ENCODE results near the gene NDFIP2.

NDFIP2 gene, protein sequence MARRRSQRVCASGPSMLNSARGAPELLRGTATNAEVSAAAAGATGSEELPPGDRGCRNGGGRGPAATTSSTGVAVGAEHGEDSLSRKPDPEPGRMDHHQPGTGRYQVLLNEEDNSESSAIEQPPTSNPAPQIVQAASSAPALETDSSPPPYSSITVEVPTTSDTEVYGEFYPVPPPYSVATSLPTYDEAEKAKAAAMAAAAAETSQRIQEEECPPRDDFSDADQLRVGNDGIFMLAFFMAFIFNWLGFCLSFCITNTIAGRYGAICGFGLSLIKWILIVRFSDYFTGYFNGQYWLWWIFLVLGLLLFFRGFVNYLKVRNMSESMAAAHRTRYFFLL

DNA sequence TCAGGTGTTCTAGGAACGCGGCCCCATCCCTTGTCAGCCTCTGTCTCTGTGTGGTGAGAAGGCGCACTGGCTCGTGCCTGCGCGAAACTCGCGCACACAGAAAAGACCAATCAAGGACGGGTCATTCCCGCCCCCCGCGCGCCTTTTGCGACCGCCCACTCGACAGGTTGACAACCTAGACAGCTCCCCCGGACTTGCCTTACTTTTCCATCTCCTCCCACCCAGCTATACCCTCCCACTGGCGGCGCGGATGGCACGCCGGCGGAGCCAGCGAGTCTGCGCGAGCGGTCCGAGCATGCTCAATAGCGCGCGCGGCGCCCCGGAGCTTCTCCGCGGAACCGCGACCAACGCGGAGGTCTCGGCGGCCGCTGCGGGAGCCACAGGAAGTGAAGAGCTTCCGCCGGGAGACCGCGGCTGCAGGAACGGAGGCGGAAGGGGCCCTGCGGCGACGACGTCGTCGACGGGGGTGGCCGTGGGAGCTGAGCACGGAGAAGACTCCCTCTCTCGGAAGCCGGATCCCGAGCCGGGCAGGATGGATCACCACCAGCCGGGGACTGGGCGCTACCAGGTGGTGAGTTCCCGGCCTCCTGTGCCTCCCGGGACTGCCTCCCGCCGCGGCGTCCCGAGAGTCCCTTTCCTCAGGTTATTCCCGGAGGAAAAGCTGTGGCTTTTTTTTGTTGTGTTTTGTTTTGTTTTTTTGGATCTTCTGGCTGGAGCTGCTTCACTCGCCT is at the start of gene NDFIP2:
NDFIP2 (plus strand) TSS at position 202 of the 731 bp plus-strand sequence; CDS start at position 251, 49 bp downstream.
- DNase-seq (ENCODE audit: low read depth in 2 of 3, low spot score in 2 of 3), result peak; percentile 81 to 91 (median 84)

DNA sequence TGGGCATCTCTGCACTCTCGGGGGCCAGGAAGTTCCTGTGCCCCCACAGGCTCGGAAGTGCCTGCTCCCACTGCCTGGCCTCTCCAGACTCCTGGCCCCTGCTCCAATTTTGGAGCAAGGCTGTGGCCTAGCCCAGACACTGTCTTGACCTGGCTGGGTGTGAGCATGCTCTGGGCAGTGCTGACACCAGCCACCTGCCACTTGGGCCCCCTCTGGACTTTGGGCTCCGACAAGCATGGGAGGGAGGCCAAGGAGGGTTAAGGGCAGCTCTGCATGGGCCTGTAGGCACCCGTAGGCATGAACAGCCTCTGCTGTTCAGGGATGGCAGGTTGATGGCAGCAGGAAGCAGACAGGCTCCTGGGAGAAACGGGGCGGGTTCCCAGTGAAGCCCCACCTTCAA is 48.9 kb upstream of the NDFIP2 start:
- no peak for DNase-seq (ENCODE audit: low read depth in 2 of 3, low spot score in 2 of 3)

DNA sequence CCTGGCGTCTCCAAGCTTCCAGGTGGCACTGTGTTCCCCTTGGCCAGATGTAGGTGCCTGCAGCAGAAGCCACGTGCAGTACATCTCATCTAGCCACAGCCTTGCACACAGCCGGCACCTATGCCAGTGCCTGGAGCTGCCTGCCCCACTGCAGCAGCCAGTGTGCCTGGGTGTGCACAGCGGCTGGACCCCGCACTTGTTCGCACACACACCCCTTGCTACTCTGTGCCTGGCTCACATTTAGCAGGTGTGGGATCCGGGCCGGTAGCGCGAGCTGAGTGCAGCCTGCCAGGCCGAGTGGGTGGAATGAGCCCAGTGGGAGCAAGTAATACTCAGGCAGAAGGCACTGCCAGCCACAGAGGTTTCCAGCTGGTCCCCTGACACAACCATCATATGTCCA is 48.0 kb upstream of the NDFIP2 start:
- no peak for DNase-seq (ENCODE audit: low read depth in 2 of 3, low spot score in 2 of 3)

DNA sequence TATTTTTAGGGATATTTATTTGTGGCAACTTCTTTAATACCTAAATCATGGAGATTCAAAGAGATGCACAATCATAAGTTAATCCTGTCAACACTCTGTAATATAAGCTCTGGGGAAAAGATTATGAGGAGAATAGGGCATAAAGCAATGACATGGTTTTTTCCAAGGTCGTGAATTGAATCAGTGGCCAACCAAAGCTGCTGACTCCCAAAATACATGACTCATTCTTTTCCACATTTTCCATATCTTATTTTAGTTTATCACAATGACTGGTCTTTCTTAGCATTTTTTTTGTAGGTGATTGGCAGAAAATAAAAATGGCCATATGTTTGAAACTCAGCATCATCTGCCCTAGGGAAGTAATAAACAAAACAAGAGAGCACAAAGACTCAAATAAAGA is 46.4 kb upstream of the NDFIP2 start:
- DNase-seq (ENCODE audit: low read depth in 2 of 3, low spot score in 2 of 3), result no peak

DNA sequence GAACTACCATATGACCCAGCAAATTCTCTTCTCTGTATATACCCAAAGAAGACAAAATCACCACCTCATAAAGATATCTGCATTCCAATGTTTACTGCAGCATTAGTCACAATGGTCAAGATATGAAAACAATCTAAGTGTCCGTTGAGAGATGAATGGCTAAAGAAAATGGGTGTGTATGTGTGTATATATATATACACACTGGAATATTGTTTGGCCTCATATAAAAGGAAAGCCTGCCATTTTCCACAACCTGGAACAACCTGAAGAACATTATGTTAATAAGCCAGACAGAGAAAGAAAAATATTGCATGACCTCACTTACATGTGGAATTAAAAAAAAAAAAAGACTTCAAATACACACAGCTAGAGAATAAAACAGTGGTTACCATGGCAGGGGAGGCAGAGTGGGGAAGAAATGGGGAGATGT is 45.4 kb upstream of the NDFIP2 start:
- no peak for DNase-seq (ENCODE audit: low read depth in 2 of 3, low spot score in 2 of 3)

DNA sequence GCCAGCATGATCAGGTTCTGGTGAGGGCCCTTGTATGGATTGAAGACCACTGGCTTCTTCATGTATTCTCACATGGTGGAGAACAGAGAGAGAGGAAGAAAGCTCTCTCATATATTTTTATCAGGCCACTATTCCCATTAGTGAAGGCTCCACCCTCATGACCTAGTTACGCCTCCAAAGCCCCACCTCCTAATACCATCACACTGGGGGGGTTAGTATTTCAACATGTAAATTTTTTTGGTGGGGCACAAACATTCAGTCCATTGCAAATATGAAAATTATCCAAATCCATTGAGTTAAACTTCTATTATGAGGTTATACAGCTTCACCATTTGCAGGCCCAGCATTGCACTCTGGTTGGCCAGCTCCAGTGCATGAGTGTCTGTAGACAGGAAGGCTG is 41.7 kb upstream of the NDFIP2 start:
- DNase-seq (ENCODE audit: low read depth in 2 of 3, low spot score in 2 of 3), result no peak

DNA sequence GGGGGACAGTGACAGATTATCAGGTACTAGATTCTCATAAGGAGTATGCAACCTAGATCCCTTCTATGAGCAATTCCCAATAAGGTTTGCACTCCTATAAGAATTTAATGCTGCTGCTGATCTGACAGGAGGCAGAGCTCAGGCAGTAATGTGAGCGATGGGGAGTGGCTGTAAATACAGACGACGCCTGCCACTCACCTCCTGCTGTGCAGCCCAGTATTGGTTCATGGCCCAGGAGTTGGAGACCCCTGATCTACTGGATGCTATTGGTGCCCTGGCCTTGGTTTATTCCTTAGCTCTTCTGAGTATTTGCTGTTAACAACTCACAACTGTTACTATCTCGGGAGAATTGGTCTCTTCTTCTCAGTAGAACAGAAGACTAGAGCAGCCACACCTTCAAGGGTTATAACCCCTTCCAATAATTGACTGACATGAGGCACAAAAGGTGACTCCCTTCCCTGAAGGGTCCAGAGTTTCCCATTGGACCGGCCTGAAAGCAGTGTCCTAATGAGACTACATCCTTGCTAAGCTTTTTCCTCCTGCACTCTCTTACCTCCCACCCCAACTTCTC is 39.9 kb upstream of the NDFIP2 start:
- no peak for DNase-seq (ENCODE audit: low read depth in 2 of 3, low spot score in 2 of 3)

DNA sequence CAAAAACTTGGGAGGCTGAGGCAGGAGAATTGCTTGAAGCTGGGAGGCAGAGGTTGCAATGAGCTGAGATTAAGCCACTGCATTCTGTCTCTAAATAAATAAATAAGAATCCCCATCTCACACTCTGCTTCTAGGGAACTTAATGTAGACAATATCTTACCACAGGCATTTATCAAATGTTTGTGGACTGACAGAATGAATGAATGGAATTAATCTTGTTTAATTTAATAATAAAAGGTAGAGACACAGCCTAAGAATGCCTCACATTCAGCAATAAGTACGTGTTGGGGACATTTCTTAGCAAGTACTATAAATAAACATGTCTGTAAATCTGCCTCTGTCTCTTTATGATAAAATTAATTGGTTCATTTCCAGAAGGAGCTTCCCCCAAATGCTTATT is 38.7 kb upstream of the NDFIP2 start:
- DNase-seq (ENCODE audit: low read depth in 2 of 3, low spot score in 2 of 3), result no peak

DNA sequence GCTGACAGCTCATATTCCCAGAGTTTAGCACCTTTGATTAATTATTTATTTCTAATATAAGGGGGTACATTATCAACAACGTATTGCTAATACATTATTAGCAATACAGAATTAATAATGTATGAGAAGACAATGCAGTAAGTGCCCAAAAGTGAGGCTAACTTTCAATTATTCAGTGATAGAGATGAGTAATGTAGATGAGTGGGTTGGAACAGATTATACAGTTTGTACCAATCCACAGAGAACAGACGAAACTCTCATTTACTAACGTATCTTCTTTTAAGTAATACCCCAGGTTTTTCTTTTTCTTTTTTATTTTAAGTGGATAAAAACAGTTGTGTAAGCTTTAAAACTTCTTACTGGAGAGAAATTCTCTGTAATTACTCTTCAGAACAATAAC is 38.2 kb upstream of the NDFIP2 start:
- no peak for DNase-seq (ENCODE audit: low read depth in 2 of 3, low spot score in 2 of 3)

DNA sequence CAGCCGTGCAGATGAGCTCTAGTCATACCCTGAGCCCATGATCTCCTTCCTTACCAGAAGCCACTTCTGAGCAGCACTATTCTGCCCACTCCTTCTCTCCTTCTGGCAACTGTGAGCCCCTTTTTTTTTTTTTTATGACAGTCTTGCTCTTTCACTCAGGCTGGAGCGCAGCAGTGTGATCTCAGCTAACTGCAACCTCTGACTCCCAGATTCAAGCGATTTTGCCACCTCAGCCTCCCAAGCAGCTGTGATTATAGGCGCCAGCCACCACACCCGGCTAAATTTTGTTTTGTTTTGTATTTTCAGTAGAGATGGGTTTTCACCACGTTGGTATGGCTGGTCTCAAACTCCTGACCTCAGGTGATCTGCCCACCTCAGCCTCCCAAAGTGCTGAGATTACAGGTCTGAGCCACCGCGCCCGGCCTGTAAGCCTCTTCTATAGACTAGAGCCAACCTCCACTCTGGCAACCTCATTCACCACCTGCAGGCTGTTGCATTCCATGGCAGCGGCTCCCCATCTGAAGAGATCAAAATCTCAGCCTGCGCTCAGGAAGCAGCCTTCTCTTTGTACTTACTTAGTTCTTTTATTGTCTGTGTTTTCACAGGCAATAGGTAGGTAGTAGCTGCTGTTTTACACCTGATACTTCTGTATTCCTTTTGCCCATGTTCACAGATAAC is 34.8 kb upstream of the NDFIP2 start:
- DNase-seq (ENCODE audit: low read depth in 2 of 3, low spot score in 2 of 3), result no peak

DNA sequence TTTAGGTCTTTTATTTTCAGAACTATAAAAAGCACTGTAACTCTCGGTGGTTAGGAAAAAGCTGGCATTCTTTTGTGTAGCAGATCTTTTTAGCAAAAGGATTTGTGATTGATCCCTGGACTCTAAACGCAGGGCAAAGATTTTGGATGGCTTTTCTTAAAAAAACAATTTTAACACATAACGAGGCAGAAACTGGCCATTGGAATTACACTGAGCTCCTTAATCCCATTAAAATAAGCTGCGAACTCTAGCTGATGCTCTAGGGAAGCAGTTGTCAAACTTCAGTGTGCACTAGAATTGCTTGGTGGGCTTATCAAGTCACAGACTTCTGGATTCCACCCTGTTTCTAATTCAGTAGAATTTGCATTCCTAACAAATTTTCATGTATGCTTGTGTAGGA is 33.8 kb upstream of the NDFIP2 start:
- DNase-seq (ENCODE audit: low read depth in 2 of 3, low spot score in 2 of 3), result no peak

DNA sequence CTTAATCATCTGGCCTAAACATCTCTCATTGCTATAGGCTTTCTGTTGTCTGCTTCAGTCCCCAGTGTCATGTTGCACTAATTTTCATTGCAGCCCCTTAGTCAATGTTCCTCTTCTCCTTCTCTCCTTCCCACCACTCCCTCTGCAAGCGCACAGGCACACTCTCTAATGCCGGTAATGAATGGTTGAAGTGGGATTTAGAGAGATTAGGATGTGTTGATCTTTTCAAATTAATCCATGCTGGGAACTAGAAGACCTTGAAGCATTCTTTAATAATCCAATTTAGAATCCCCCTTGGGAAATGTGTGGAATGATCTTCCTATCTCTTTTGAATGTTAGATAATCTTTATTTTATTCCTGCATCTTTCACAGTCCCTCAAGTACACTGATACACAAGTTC is 33.2 kb upstream of the NDFIP2 start:
- DNase-seq (ENCODE audit: low read depth in 2 of 3, low spot score in 2 of 3), result no peak

DNA sequence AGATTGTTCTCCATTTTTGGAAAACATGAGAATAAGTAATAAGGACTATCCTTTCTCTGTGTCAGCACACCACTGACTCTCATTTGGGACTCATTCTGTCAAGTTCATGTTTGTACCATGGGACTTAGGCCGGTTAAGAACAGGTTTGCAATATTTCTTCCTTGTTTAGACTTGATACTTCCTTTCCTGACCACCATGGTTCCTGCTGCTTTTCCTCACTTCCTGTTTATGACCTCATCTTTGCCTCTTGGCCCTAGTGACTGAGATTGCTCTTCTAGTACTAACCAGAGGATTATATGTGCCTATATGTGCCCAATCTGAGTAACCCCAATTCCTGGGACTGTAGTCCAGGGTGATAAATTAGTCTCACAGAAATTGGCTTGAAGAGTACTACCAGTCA is 32.5 kb upstream of the NDFIP2 start:
- no peak for DNase-seq (ENCODE audit: low read depth in 2 of 3, low spot score in 2 of 3)

DNA sequence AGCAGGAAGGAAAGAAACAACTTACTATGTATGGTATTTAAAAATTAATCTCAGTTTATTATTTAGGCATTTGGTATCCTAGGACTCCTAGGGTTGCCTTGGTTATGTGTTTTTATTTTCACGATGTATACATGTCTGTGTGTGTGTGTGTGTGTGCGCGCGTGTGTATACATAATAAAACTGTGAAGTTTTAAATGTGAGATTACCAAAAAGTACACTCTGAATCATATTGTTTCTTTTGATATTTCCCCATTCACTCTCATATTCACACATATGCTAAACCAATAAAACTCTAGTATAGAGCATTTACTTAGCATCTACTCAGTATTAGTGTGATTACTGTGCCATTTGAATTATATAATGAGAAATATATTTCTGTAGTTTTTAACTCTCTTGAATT is 30.8 kb upstream of the NDFIP2 start:
- DNase-seq (ENCODE audit: low read depth in 2 of 3, low spot score in 2 of 3), result no peak

DNA sequence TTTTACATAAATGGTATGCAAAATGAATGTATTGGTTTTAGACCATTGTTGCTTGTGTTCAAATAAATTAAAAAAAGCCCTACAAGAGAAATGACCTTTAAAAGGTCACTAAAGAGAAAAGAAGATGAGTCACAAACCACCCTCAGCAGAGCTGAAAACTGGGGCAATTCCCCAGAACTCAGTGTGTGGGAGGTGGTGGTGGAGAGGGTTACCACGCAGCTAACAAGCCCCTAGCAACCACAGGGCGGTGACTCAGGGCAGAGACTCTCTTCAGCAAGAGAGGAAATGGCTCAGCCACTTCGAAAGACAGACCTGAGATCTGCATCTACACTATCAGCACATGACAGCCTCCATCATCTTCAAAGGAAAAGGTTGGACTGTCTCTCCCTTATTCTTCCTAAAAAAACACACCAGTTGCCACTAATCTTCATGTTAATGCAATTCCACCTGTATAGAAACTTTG is 29.4 kb upstream of the NDFIP2 start:
- peak; percentile 43 to 80 (median 77) for DNase-seq (ENCODE audit: low read depth in 2 of 3, low spot score in 2 of 3)

DNA sequence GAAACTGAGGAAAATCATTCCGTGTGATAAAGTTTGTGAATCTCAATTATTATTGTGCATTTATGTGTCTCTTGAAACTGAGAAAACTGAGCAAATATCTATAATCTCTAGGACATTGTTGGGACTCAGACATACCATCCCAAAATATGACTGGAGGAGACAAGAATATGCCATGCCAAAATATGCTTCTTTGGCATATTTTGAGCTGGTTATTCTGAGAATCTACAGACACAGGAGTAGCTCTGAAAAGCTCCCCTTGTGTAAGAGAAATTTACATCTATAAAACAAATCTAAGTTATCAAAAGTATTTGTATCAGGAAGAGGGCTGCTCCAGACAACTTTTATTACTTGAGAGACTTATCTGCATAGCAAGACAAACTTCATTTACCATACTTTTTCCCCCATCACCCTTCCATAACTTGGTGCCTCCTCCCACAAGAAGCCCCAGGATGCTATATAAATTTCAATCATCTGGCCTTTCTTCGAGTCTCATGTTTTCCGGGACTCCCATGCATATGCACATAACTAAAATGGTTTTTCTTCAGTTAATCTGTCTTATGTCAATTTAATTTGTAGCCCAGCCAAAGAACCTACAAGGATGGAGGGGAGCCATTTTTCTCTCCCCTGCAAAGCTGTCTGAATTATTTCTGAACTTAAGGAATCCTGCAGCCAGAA is 28.6 kb upstream of the NDFIP2 start:
- no peak for DNase-seq (ENCODE audit: low read depth in 2 of 3, low spot score in 2 of 3)

DNA sequence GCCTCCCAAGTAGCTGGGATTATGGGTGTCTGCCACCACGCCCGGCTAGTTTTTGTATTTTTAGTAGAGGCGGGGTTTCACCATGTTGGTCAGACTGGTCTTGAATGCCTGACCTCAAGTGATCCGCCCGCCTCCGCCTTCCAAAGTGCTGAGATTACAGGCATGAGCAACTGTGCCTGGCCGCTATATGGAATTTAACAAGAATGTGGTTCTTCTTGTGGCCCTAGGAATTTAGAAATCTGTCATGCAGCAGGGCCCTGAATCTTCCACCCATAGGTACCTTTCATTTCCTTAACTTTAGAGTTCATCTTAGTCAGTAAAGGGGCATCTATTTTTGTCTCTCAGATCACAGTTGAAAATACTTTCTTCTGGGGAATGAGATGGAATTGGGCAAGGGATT is 25.6 kb upstream of the NDFIP2 start:
- DNase-seq (ENCODE audit: low read depth in 2 of 3, low spot score in 2 of 3), result no peak

DNA sequence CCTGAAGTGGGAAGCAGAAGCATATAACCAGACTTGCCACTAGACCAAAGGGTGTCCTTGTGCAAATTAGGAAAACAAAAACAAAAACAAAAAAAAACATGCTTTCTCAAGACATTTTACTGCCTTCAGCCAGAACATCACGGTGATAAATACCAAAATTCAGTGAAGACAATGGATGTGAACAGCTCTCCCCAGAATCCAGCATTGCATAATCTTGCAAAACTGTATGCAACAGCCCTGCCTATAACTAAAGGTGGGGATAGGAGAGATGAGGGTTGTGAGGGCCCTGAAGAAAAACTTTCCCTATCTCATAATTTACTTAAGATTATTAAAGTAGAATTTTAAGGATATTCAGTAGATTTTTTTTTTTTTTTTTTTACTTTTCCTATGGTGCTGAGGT is 24.9 kb upstream of the NDFIP2 start:
- no peak for DNase-seq (ENCODE audit: low read depth in 2 of 3, low spot score in 2 of 3)

DNA sequence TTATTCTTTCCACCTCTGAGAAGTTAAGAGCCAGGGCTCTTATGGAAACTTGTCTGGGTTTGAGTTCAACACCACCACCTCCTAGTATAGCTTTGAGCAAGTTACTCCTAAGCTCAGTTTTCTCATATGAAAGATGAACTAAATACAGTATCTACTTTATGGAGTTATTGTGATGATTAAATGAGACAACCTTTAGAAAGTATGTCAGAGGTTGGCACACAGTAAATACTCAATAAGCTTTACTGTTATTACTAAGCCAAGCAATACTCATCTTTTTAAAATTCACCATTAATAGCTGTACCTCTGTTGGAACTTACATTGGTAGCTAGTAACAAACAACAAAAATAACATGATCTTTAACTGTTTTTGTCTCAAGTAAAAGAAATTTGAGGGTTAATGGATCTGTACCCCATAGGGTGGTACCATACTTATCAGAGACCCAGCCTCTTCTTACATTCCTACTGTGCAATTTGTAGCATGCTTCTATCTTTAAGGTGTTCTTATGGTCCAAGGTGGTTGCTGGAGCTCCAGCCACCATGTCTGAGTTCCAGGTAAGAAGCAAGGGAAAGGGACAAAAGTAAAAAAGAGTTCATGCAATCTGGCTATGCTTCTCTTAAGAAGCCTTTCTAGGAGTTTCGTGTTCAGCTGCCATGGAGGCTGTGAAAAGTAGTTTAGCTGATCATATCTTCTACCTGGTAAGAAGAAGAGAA is 24.1 kb upstream of the NDFIP2 start:
- DNase-seq (ENCODE audit: low read depth in 2 of 3, low spot score in 2 of 3), result no peak

DNA sequence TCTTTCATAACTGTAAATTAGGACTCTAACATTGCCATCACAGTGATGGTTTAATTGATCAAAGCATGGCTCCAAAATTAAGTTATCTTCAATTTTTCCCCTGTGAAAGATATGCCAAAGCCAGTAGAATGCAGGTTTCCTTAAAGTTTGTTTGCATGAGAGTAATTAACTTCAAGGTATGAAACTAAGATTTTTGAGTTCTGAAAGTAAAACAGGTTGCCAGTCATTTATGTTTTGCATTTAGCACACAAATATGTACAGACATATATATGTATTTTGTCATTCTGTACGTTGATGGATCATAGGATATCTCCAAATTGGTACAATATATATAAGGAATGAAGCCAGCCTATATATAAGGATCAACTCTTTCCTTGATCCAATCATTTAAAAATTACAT is 23.6 kb upstream of the NDFIP2 start:
- no peak for DNase-seq (ENCODE audit: low read depth in 2 of 3, low spot score in 2 of 3)

DNA sequence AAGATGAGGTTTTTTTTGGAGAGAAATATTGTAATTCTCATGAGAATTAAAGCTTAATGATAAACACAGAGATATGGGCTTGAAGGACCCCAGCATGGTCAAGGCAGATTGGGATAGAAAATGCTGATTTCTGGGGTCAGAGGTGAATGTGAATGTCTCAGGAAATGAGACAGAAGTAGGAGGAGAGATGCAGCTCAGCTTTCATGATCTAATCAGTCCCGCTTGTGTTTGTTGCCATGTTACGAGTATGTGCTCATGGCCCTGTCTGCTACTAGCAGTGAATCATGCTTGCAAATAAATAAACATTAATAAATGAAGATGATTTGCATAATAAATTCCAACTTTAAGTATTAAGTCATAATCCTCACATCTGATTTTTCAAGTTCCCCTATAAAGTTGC is 23.0 kb upstream of the NDFIP2 start:
- DNase-seq (ENCODE audit: low read depth in 2 of 3, low spot score in 2 of 3), result no peak
